ENCODE results near the gene GNAS-AS1.
"Not testable (repeated sequence)": the region's sequence is repeated elsewhere in the genome, so short reads cannot be mapped to it uniquely, and the experiment has no call there.

The GNAS-AS1 gene

GRCh38 chr20:58837717-58838116 is 13.0 kb downstream of the GNAS-AS1 start:
- no peak overlapping the region for H3K4me3 ChIP-seq (ENCODE audit: low read depth, low read length)

- no peak overlapping the region for H3K4me3 ChIP-seq (ENCODE audit: low read depth, low read length)
Measured at GRCh38 chr20:58836616-58837204, 14.0 kb downstream of the GNAS-AS1 start.

GRCh38 chr20:58835231-58835630 is 15.5 kb downstream of the GNAS-AS1 start:
- H3K4me3 ChIP-seq (ENCODE audit: low read depth, low read length), result no peak overlapping the region

GRCh38 chr20:58833921-58834320 is 16.8 kb downstream of the GNAS-AS1 start:
- no peak overlapping the region for H3K4me3 ChIP-seq (ENCODE audit: low read depth, low read length)

- H3K4me3 ChIP-seq (ENCODE audit: low read depth, low read length), result no peak overlapping the region
Measured at GRCh38 chr20:58832457-58832856, 18.2 kb downstream of the GNAS-AS1 start.

GRCh38 chr20:58829531-58829941 is 21.2 kb downstream of the GNAS-AS1 start:
- H3K4me3 ChIP-seq (ENCODE audit: low read depth, low read length), result no peak overlapping the region

GRCh38 chr20:58828804-58829203 is 21.9 kb downstream of the GNAS-AS1 start:
- H3K4me3 ChIP-seq (ENCODE audit: low read depth, low read length), result not testable (repeated sequence)

- no peak overlapping the region for H3K4me3 ChIP-seq (ENCODE audit: low read depth, low read length)
Measured at GRCh38 chr20:58828136-58828535, 22.6 kb downstream of the GNAS-AS1 start.

- no peak overlapping the region for H3K4me3 ChIP-seq (ENCODE audit: low read depth, low read length)
Measured at GRCh38 chr20:58826271-58826670, 24.4 kb downstream of the GNAS-AS1 start.

- no peak overlapping the region for H3K4me3 ChIP-seq (ENCODE audit: low read depth, low read length)
Measured at GRCh38 chr20:58825450-58825849, 25.3 kb downstream of the GNAS-AS1 start.

- no peak overlapping the region for H3K4me3 ChIP-seq (ENCODE audit: low read depth, low read length)
Measured at GRCh38 chr20:58824843-58825242, 25.9 kb downstream of the GNAS-AS1 start.

- H3K4me3 ChIP-seq (ENCODE audit: low read depth, low read length), result no peak overlapping the region
Measured at GRCh38 chr20:58822748-58823730, 27.7 kb downstream of the GNAS-AS1 start.

GRCh38 chr20:58822149-58822548 is 28.6 kb downstream of the GNAS-AS1 start:
- H3K4me3 ChIP-seq (ENCODE audit: low read depth, low read length), result no peak overlapping the region

GRCh38 chr20:58820515-58820914 is 30.2 kb downstream of the GNAS-AS1 start:
- not testable (repeated sequence) for H3K4me3 ChIP-seq (ENCODE audit: low read depth, low read length)

- H3K4me3 ChIP-seq (ENCODE audit: low read depth, low read length), result no peak overlapping the region
Measured at GRCh38 chr20:58819921-58820320, 30.8 kb downstream of the GNAS-AS1 start.

GRCh38 chr20:58818586-58819285 is 32.0 kb downstream of the GNAS-AS1 start:
- no peak overlapping the region for H3K4me3 ChIP-seq (ENCODE audit: low read depth, low read length)

- no peak overlapping the region for H3K4me3 ChIP-seq (ENCODE audit: low read depth, low read length)
Measured at GRCh38 chr20:58817748-58818147, 33.0 kb downstream of the GNAS-AS1 start.

- no peak overlapping the region for H3K4me3 ChIP-seq (ENCODE audit: low read depth, low read length)
Measured at GRCh38 chr20:58816957-58817651, 33.6 kb downstream of the GNAS-AS1 start.

GRCh38 chr20:58816051-58816450 is 34.7 kb downstream of the GNAS-AS1 start:
- H3K4me3 ChIP-seq (ENCODE audit: low read depth, low read length), result no peak overlapping the region

- H3K4me3 ChIP-seq (ENCODE audit: low read depth, low read length), result no peak overlapping the region
Measured at GRCh38 chr20:58815448-58815847, 35.3 kb downstream of the GNAS-AS1 start.

GRCh38 chr20:58813369-58813768 is 37.3 kb downstream of the GNAS-AS1 start:
- H3K4me3 ChIP-seq (ENCODE audit: low read depth, low read length), result no peak overlapping the region

Data from iPS-11a (cell line).